NK-92 treated with Interleukin-12 subunit alpha and Interleukin-12 subunit beta, amount 100 ng/mL, for 24 hours (cell line): ENCODE measurements around the gene CYP17A1.

Experiments used
- DNase-seq: peaks from one replicate; lab custom pipeline; 2025; lab: John Stamatoyannopoulos, UW

The CYP17A1 gene

GRCh38 chr10:102804382-102805055 lies 32.7 kb downstream of the CYP17A1 start:
- no peak for DNase-seq

GRCh38 chr10:102802920-102803534 lies 34.2 kb downstream of the CYP17A1 start:
- DNase-seq: no peak

DNA sequence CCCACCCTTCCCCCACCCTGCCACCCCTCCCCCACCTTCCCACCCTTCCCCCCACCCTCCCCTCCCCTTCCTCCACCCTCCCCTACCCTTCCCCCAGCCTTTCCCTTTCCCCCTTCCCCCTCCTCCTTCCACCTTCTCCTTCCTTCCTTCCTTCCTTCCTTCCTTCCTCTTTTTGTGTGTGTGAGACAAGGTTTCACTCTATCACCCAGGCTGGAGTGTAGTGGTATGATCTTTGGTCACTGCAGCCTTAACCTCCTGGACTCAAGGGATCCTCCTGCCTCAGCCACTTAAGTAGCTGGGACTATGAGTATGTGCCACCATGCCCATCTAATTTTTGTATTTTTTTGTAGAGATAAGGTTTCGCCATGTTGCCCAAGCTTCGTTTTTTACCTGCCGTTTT lies 35.2 kb downstream of the CYP17A1 start:
- no peak for DNase-seq

GRCh38 chr10:102801496-102801895 lies 35.7 kb downstream of the CYP17A1 start:
- no peak for DNase-seq

- no peak for DNase-seq
These were observed 36.4 kb downstream of the CYP17A1 start for GRCh38 chr10:102800611-102801335.

GRCh38 chr10:102799691-102800471 lies 37.3 kb downstream of the CYP17A1 start:
- no peak for DNase-seq

DNA sequence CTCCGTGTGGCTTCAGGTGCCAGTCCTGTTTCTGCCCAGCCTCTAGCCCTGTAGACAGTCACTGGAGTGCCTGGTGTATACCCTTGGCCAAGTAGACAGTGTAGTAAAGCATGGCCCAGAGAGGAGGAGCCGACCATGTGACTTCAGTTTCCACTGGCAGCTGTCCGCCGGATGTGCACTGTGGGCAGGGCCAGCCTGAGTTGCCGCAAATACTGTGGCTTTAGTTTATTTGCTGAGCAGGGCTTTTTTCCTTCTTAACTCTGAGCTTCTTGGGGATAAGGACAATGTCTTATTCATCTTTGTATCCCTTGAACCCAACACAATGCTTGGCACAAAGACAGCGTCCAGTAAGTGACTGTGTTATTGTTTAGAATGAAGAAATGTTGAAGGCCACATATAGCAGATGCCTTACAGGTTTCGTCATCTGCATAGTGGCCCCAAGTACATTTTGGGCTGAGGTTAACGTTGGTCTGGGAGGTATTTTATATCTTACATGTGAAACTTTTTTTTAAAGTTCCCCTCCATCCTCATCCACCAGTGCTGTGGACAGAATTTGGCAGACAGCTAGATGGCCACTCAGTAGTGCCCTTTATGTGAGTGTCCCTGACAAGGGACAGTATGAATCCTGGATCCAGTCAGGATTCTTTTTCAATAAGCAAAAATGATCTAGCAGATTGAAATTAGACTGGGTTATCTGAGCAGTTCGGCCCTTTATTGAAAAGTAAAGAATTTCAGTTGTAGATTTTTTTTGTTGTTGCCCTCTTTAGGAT lies 40.6 kb downstream of the CYP17A1 start:
- no peak for DNase-seq

GRCh38 chr10:102795453-102796406 lies 41.5 kb downstream of the CYP17A1 start:
- no peak for DNase-seq

GRCh38 chr10:102791754-102792395 lies 45.3 kb downstream of the CYP17A1 start:
- DNase-seq: no peak

- DNase-seq: no peak
These were observed 51.4 kb downstream of the CYP17A1 start for GRCh38 chr10:102785818-102786217.

- DNase-seq: no peak
These were observed 53.6 kb downstream of the CYP17A1 start for GRCh38 chr10:102783568-102783967.

DNA sequence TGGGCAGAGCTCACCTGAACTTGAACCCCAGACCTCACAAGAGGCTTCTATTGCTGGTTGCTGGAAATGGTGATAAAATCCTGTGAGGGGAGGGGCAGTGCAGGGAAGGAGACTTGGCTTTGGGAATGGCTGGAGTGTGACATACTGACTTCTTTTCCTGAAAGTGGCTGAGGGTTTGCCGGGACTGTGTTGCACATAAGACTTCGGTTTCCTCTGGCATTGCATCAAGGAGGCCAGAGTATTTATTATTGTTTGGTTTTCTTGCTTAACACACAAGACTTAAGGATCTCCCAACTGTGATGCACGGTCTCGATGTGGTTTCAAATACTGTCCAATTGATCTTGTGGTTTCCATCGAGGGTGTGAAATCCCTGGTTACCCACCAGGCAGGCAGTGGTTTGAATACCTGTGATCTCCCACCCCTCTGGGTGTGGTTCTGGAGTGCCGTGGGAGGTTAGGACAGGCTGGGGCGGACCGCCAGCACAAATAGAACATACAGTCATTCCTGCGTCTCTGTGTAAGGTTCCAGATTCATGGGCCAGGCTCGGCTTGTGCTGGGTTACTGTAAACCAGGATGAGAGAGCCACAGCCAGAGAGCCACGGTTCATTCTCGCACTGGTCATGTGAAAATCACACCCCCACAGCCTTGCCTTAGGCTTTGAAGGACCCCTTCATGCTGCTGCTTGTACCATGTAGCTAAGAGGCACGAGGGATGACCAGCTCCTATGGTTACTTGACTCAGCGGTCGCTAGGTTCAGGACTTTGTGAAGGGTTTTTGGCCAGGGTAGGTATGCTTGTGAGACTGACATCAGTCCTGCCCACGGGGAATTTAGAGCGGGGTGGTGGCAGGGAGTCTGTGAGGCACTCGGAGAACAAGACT lies 54.3 kb downstream of the CYP17A1 start:
- DNase-seq: no peak

DNA sequence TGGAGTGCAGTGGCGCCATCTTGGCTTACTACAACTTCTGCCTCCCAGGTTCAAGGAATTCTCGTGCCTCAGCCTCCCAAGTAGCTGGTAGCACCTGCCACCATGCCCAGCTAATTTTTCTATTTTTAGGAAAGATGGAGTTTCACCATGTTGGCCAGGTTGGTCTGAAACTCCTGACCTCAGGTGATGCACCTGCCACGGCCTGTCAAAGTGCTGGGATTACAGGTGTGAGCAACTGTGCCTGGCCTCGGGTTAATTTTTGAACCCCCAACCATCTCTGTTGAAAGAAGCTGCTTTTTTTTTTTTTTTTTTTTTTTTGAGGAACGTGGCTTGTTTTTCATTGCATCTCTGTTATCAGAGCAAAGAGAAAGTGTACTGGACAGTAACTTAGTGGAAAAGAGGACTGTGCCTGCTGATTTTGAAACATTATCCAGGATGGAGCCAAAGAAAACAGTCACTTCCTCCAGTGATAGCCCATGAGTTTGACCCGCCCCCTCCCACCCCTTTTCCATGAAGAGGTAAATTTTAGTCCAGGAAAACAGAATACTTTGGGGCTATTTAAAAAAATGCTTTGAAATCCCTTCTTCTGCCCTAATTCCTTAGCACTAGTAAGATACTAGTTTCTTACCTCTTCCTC lies 55.2 kb downstream of the CYP17A1 start:
- DNase-seq: no peak

DNA sequence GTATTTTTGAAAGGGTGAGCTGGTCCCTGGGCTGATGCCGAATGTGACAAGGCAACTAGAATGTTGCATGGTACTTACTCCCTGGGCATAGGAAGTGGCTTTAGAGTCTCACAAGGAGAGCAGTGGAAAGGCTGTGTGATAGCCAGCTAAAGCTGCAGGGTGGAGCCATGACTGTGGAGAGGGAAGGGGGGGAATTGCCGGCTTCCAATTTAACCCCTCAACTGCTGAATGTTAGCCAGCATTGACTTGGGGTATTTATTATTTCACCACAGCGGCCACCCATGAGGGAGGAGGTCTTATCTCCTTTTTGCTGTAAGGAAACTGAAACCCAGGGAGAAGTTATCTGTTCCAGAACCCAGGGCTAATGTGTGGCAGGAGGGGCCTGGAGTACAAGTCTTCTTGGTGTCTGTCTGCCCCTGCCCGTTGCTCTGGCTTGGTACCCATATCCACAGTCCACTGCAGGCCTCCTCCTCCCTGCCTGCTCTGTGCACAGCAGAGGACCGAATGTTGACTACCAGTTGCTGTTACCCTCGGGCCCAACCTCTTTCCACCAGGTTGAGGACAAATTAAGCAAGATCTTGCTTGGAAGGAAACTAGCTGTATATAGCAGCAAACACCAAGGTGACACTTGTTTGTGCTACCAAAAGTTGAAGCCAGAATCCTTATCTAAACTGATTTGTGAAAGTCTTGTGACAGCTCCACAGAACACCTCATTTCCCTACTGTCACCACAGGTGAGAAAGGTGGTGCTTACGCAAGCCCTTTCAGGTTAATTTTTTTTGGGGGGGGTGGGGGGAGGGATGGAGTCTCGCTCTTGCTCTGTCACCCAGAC lies 55.9 kb downstream of the CYP17A1 start:
- no peak for DNase-seq
